SK-N-DZ (cell line): ENCODE results near the gene NUP214.
"Not testable (repeated sequence)": the region's sequence is repeated elsewhere in the genome, so short reads cannot be mapped to it uniquely, and the experiment has no call there.

Experiments used
- DNase-seq: peaks from one replicate; pipeline ENCODE4 v3.0.0-alpha.2; 2015; ENCODE audit warnings: low spot score

The NUP214 gene

GRCh38 chr9:131233556-131233955, 108.2 kb downstream of the NUP214 start:
- no peak for DNase-seq

- DNase-seq = no peak
Measured at GRCh38 chr9:131233995-131234394, 108.6 kb downstream of the NUP214 start.

- no peak for DNase-seq
Measured at GRCh38 chr9:131234799-131235479, 109.6 kb downstream of the NUP214 start.

- no peak for DNase-seq
Measured at GRCh38 chr9:131235480-131235851, 110.1 kb downstream of the NUP214 start.

GRCh38 chr9:131236161-131236560, 110.8 kb downstream of the NUP214 start:
- no peak for DNase-seq

- DNase-seq = no peak
Measured at GRCh38 chr9:131236761-131237160, 111.4 kb downstream of the NUP214 start.

GRCh38 chr9:131237291-131237690, 111.9 kb downstream of the NUP214 start:
- DNase-seq = no peak

- DNase-seq = peak; percentile 47
Measured at GRCh38 chr9:131237931-131238401, 112.6 kb downstream of the NUP214 start.

- DNase-seq = peak; percentile 55
Measured at GRCh38 chr9:131238402-131239021, 113.1 kb downstream of the NUP214 start.

- no peak for DNase-seq
Measured at GRCh38 chr9:131239161-131239975, 114.0 kb downstream of the NUP214 start.

- DNase-seq = no peak
Measured at GRCh38 chr9:131240047-131240921, 114.9 kb downstream of the NUP214 start.

- not testable (repeated sequence) for DNase-seq
Measured at GRCh38 chr9:131244331-131244730, 118.9 kb downstream of the NUP214 start.

GRCh38 chr9:131246618-131247017, 121.2 kb downstream of the NUP214 start:
- no peak for DNase-seq

GRCh38 chr9:131252120-131252519, 126.7 kb downstream of the NUP214 start:
- DNase-seq = no peak

GRCh38 chr9:131253891-131254491, 128.6 kb downstream of the NUP214 start:
- DNase-seq = no peak

GRCh38 chr9:131254626-131255025, 129.2 kb downstream of the NUP214 start:
- no peak for DNase-seq

- DNase-seq = no peak
Measured at GRCh38 chr9:131255676-131256197, 130.4 kb downstream of the NUP214 start.

GRCh38 chr9:131257266-131258025, 132.1 kb downstream of the NUP214 start:
- DNase-seq = no peak

GRCh38 chr9:131258186-131258585, 132.8 kb downstream of the NUP214 start:
- no peak for DNase-seq
